ENCODE data around the gene MYBBP1A.

The MYBBP1A gene

GRCh38 chr17:4601326-4601725 lies 46.1 kb upstream of the MYBBP1A start:
- no peaks in the 10 kb centered on the region for H3K27me3 ChIP-seq (ENCODE audit: control insufficient read depth, insufficient read depth, low read length)
- no peak overlapping the region for H2AFZ ChIP-seq
- no peaks in the 10 kb centered on the region for H3K9me3 ChIP-seq (ENCODE audit: control insufficient read depth, low read length)
- TF ChIP-seq CTCF (IDR thresholded peaks at IDR 0.05): no peak
- no peak overlapping the region for H3K4me3 ChIP-seq (ENCODE audit: low read depth, low read length)
- peaks cover 11% of the 10 kb centered on the region for H3K4me1 ChIP-seq
- no peak overlapping the region for H3K9ac ChIP-seq
- H3K4me2 ChIP-seq (ENCODE audit: low read length): no peak overlapping the region
- no peak overlapping the region for H3K27ac ChIP-seq
- H3K36me3 ChIP-seq (ENCODE audit: control insufficient read depth, insufficient read depth, low read length): no peaks in the 10 kb centered on the region
- H3K79me2 ChIP-seq: no peaks in the 10 kb centered on the region

GRCh38 chr17:4600563-4600962 lies 45.4 kb upstream of the MYBBP1A start:
- Histone ChIP-seq H3K27me3 (ENCODE audit: control insufficient read depth, insufficient read depth, low read length) (no peaks in the 10 kb centered on the region), H3K4me3 (ENCODE audit: low read depth, low read length) (no peak overlapping the region), H3K9ac (no peak overlapping the region), H2AFZ (no peak overlapping the region), H3K9me3 (ENCODE audit: control insufficient read depth, low read length) (no peaks in the 10 kb centered on the region), H3K4me2 (ENCODE audit: low read length) (no peak overlapping the region), H3K79me2 (no peaks in the 10 kb centered on the region), H3K27ac (no peak overlapping the region), H3K4me1 (peaks cover 11% of the 10 kb centered on the region), H3K36me3 (ENCODE audit: control insufficient read depth, insufficient read depth, low read length) (no peaks in the 10 kb centered on the region)
- TF ChIP-seq CTCF (IDR thresholded peaks at IDR 0.05): no peak

- Histone ChIP-seq H3K36me3 (ENCODE audit: control insufficient read depth, insufficient read depth, low read length) (no peaks in the 10 kb centered on the region), H3K9ac (no peak overlapping the region), H3K79me2 (no peaks in the 10 kb centered on the region), H3K4me3 (ENCODE audit: low read depth, low read length) (no peak overlapping the region), H3K27ac (no peak overlapping the region), H3K4me1 (peaks cover 15% of the 10 kb centered on the region), H3K9me3 (ENCODE audit: control insufficient read depth, low read length) (no peaks in the 10 kb centered on the region), H3K27me3 (ENCODE audit: control insufficient read depth, insufficient read depth, low read length) (no peaks in the 10 kb centered on the region), H3K4me2 (ENCODE audit: low read length) (no peak overlapping the region), H2AFZ (no peak overlapping the region)
- no peak for TF ChIP-seq CTCF (IDR thresholded peaks at IDR 0.05)
These were observed 44.5 kb upstream of the MYBBP1A start for GRCh38 chr17:4599505-4600281.

GRCh38 chr17:4598776-4599504 lies 43.8 kb upstream of the MYBBP1A start:
- Histone ChIP-seq H3K36me3 (ENCODE audit: control insufficient read depth, insufficient read depth, low read length) (no peaks in the 10 kb centered on the region), H3K9me3 (ENCODE audit: control insufficient read depth, low read length) (no peaks in the 10 kb centered on the region), H3K4me3 (ENCODE audit: low read depth, low read length) (no peak overlapping the region), H3K27ac (no peak overlapping the region), H3K4me2 (ENCODE audit: low read length) (no peak overlapping the region), H3K9ac (no peak overlapping the region), H2AFZ (no peak overlapping the region), H3K4me1 (peaks cover 7% of the 10 kb centered on the region), H3K79me2 (no peaks in the 10 kb centered on the region), H3K27me3 (ENCODE audit: control insufficient read depth, insufficient read depth, low read length) (no peaks in the 10 kb centered on the region)
- TF ChIP-seq CTCF (IDR thresholded peaks at IDR 0.05): no peak

Data from parathyroid adenoma (tissue), 2 donors.